ENCODE measurements around the gene IL26. TPM values are rescaled to one million over a fixed set of nuclear protein-coding genes. Genes with fewer than 3 reads are reported as not detected.

Gene IL26
- total RNA-seq, 4 donors from 2014 or later = not detected

GRCh38 chr12:68246350-68246749, 20.7 kb upstream of the IL26 start:
- no peak for TF ChIP-seq POLR2A (IDR thresholded peaks at IDR 0.05)
- TF ChIP-seq CTCF (IDR thresholded peaks at IDR 0.05) = no peak
- WGBS, 2 donors = 88 to 91% methylated on average over 6 of the region's 6 CpGs

GRCh38 chr12:68245180-68246021, 19.8 kb upstream of the IL26 start:
- DNase-seq (ENCODE audit: low spot score in 2 of 2) = no peak
- WGBS, 2 donors = 39 to 42% methylated on average over 6 of the region's 6 CpGs
- H3K4me3 ChIP-seq (ENCODE audit: low read depth, poor library complexity, severe bottlenecking) = no peak overlapping the region
- intact Hi-C loops (cut with DNase I; ENCODE audit: low total_unique reads) = no loop called here
- TF ChIP-seq POLR2A (IDR thresholded peaks at IDR 0.05) (no peak), CTCF (IDR thresholded peaks at IDR 0.05) (no peak)

More at GRCh38 chr12:68246350-68246749, 20.7 kb upstream of the IL26 start:
- intact Hi-C loops (cut with DNase I; ENCODE audit: low total_unique reads) = no loop called here
- no peak for DNase-seq (ENCODE audit: low spot score in 2 of 2)
- no peak overlapping the region for H3K4me3 ChIP-seq (ENCODE audit: low read depth, poor library complexity, severe bottlenecking)

GRCh38 chr12:68242777-68243176, 17.2 kb upstream of the IL26 start:
- intact Hi-C loops (cut with DNase I; ENCODE audit: low total_unique reads) = no loop called here
- TF ChIP-seq CTCF (IDR thresholded peaks at IDR 0.05) (no peak), POLR2A (IDR thresholded peaks at IDR 0.05) (no peak)
- no peak overlapping the region for H3K4me3 ChIP-seq (ENCODE audit: low read depth, poor library complexity, severe bottlenecking)
- no peak for DNase-seq (ENCODE audit: low spot score in 2 of 2)

- H3K4me3 ChIP-seq (ENCODE audit: low read depth, poor library complexity, severe bottlenecking) = no peak overlapping the region
- TF ChIP-seq CTCF (IDR thresholded peaks at IDR 0.05) (no peak), POLR2A (IDR thresholded peaks at IDR 0.05) (no peak)
- 9 to 15% methylated on average over 1 of the region's 1 CpG for WGBS, 2 donors
- intact Hi-C loops (cut with DNase I; ENCODE audit: low total_unique reads) = no loop called here
- no peak for DNase-seq (ENCODE audit: low spot score in 2 of 2)
These were observed 15.4 kb upstream of the IL26 start for GRCh38 chr12:68240975-68241374.

- TF ChIP-seq POLR2A (IDR thresholded peaks at IDR 0.05) (no peak), CTCF (IDR thresholded peaks at IDR 0.05) (no peak)
- H3K4me3 ChIP-seq (ENCODE audit: low read depth, poor library complexity, severe bottlenecking) = no peak overlapping the region
- 29 to 42% methylated on average over 1 of the region's 1 CpG for WGBS, 2 donors
- intact Hi-C loops (cut with DNase I; ENCODE audit: low total_unique reads) = no loop called here
- DNase-seq (ENCODE audit: low spot score in 2 of 2) = no peak
These were observed 14.5 kb upstream of the IL26 start for GRCh38 chr12:68240079-68240478.
